Vagina (tissue), 2 donors: ENCODE measurements around the gene SCN8A. TPM values are rescaled to one million over a fixed set of nuclear protein-coding genes. Genes with fewer than 3 reads are reported as not detected.

Experiments used
- DNase-seq, 2 donors: peaks; one replicate each; pipeline ENCODE4 v3.0.0-alpha.2; 2017; ENCODE audit errors: extremely low spot score in 2 of 2
- H3K27ac ChIP-seq: fragments of 200-600 bp; sonication (generic); one replicate; pipeline ENCODE4 v1.5.1; 2019
- H3K27me3 ChIP-seq: fragments of 200-600 bp; sonication (generic); one replicate; pipeline ENCODE4 v1.5.1; 2019
- H3K36me3 ChIP-seq, 2 donors: fragments of 200-600 bp; sonication (generic); one replicate each; pipeline ENCODE4 v1.5.1; 2017 to 2019
- H3K4me1 ChIP-seq: fragments of 200-600 bp; sonication (generic); one replicate; pipeline ENCODE4 v1.5.1; 2019
- H3K4me3 ChIP-seq, 2 donors: fragments of 200-600 bp; sonication (generic); 1 replicate in 1 of 2; 2 replicates in 1 of 2; pipeline ENCODE4 v1.5.1; 2016 to 2019
- H3K9me3 ChIP-seq: fragments of 200-600 bp; sonication (generic); one replicate; pipeline ENCODE4 v1.5.1; 2019
- POLR2A ChIP-seq, 2 donors: fragments of 450-650 bp; IDR thresholded peaks; one replicate each; pipeline ENCODE4 v1.6.1; 2017; ENCODE audit warnings: antibody characterized with exemption in 2 of 2, mild to moderate bottlenecking in 2 of 2, moderate library complexity in 2 of 2
- POLR2AphosphoS5 ChIP-seq, 2 donors: sonication (generic); formaldehyde crosslinking; IDR thresholded peaks; one replicate each; pipeline ENCODE4 v1.9.0; 2017; ENCODE audit warnings: antibody characterized with exemption in 2 of 2, mild to moderate bottlenecking in 2 of 2, low read depth in 1 of 2; ENCODE audit not compliant: insufficient read depth in 1 of 2
- intact Hi-C: fragments of 100-400 bp; cut with DNase I; formaldehyde crosslinking; loops from one replicate; pipeline ENCODE4 v1.15.1; 2023
- total RNA-seq: library from RNA; depleted of rRNA; stranded (reverse); fragments of >200 nt; gene quantifications from one replicate; pipeline ENCODE4 v1.2.3, GENCODE V29; 2016
- TF ChIP-seq, protein P1 (sequence below), 3 experiments: fragments of 450-650 bp in 2 of 3; fragments of 200-600 bp in 1 of 3; sonication (generic) in 1 of 3; IDR thresholded peaks; one replicate each; pipeline ENCODE4 v1.5.1; 2017 to 2019; ENCODE audit warnings: antibody characterized with exemption in 3 of 3, mild to moderate bottlenecking in 2 of 3, moderate library complexity in 2 of 3

The SCN8A gene
- total RNA-seq, 1 donor from 2014 or later: 3.7 TPM

DNA sequence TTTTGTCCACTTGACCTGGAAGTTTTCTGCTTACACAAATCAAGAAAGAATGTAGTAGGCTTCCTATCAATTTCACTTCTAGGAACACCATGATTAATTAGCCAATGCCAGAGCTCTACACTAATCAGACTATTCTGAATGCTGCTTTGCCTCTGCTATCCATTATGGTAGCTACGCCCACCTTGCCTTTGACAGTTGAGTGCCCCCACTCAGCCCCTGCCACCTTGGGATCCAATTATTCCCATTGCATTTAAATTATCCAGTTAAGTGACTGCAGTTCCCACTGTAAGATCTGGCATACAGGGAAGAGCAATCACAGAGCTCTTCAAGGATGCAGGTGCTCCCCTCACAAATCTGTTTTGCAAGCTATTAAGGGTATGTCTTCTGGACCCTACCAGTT is 210.0 kb downstream of the SCN8A start:
- Histone ChIP-seq H3K4me1 (no peaks in the 10 kb centered on the region), H3K4me3 (no peak overlapping the region), H3K27ac (no peak overlapping the region), H3K36me3 (no peaks in the 10 kb centered on the region), H3K9me3 (no peaks in the 10 kb centered on the region), H3K27me3 (no peaks in the 10 kb centered on the region)
- intact Hi-C loops: no loop called here
- TF ChIP-seq POLR2A (IDR thresholded peaks at IDR 0.05) (no peak), POLR2AphosphoS5 (IDR thresholded peaks at IDR 0.05; ENCODE audit: insufficient read depth in 1 of 2, low read depth in 1 of 2) (no peak)
- TF ChIP-seq, protein P1, sequence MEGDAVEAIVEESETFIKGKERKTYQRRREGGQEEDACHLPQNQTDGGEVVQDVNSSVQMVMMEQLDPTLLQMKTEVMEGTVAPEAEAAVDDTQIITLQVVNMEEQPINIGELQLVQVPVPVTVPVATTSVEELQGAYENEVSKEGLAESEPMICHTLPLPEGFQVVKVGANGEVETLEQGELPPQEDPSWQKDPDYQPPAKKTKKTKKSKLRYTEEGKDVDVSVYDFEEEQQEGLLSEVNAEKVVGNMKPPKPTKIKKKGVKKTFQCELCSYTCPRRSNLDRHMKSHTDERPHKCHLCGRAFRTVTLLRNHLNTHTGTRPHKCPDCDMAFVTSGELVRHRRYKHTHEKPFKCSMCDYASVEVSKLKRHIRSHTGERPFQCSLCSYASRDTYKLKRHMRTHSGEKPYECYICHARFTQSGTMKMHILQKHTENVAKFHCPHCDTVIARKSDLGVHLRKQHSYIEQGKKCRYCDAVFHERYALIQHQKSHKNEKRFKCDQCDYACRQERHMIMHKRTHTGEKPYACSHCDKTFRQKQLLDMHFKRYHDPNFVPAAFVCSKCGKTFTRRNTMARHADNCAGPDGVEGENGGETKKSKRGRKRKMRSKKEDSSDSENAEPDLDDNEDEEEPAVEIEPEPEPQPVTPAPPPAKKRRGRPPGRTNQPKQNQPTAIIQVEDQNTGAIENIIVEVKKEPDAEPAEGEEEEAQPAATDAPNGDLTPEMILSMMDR (IDR thresholded peaks at IDR 0.05): no peak
- DNase-seq: no peak

DNA sequence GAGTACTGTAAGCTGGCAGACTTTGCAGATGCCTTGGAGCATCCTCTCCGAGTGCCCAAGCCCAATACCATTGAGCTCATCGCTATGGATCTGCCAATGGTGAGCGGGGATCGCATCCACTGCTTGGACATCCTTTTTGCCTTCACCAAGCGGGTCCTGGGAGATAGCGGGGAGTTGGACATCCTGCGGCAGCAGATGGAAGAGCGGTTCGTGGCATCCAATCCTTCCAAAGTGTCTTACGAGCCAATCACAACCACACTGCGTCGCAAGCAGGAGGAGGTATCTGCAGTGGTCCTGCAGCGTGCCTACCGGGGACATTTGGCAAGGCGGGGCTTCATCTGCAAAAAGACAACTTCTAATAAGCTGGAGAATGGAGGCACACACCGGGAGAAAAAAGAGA is 215.9 kb downstream of the SCN8A start:
- TF ChIP-seq POLR2AphosphoS5 (IDR thresholded peaks at IDR 0.05; ENCODE audit: insufficient read depth in 1 of 2, low read depth in 1 of 2) (no peak), POLR2A (IDR thresholded peaks at IDR 0.05) (no peak)
- TF ChIP-seq, protein P1 (IDR thresholded peaks at IDR 0.05): no peak
- Histone ChIP-seq H3K4me3 (no peak overlapping the region), H3K27ac (no peak overlapping the region), H3K4me1 (no peaks in the 10 kb centered on the region), H3K36me3 (no peaks in the 10 kb centered on the region), H3K9me3 (no peaks in the 10 kb centered on the region), H3K27me3 (no peaks in the 10 kb centered on the region)
- intact Hi-C loops: no loop called here
- DNase-seq: no peak

DNA sequence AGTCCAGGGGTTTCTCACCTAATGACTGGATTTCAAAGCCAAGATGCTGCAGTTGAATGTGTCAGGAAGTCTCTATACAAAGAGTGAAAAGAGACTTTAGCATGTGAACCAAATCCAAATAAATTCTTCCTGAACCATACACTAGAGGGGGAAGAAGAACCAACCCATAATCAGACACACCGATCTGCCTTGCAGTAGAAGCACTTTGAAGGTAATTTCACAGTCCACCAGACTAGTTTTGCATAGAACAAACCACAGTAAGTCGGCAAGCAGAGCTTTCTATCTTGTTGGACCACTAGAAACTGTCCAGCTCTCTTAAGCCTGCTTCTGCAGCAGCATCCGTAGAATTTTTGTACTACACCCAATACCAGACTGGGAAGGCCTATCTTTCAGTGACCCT is 218.2 kb downstream of the SCN8A start:
- no peaks in the 10 kb centered on the region for H3K27me3 ChIP-seq
- H3K27ac ChIP-seq: no peak overlapping the region
- H3K4me1 ChIP-seq: no peaks in the 10 kb centered on the region
- no peak for TF ChIP-seq POLR2AphosphoS5 (IDR thresholded peaks at IDR 0.05; ENCODE audit: insufficient read depth in 1 of 2, low read depth in 1 of 2)
- TF ChIP-seq, protein P1 (IDR thresholded peaks at IDR 0.05): no peak
- TF ChIP-seq POLR2A (IDR thresholded peaks at IDR 0.05): no peak
- no peak overlapping the region for H3K4me3 ChIP-seq
- no peaks in the 10 kb centered on the region for H3K9me3 ChIP-seq
- intact Hi-C loops: no loop called here
- H3K36me3 ChIP-seq: no peaks in the 10 kb centered on the region
- DNase-seq: no peak

DNA sequence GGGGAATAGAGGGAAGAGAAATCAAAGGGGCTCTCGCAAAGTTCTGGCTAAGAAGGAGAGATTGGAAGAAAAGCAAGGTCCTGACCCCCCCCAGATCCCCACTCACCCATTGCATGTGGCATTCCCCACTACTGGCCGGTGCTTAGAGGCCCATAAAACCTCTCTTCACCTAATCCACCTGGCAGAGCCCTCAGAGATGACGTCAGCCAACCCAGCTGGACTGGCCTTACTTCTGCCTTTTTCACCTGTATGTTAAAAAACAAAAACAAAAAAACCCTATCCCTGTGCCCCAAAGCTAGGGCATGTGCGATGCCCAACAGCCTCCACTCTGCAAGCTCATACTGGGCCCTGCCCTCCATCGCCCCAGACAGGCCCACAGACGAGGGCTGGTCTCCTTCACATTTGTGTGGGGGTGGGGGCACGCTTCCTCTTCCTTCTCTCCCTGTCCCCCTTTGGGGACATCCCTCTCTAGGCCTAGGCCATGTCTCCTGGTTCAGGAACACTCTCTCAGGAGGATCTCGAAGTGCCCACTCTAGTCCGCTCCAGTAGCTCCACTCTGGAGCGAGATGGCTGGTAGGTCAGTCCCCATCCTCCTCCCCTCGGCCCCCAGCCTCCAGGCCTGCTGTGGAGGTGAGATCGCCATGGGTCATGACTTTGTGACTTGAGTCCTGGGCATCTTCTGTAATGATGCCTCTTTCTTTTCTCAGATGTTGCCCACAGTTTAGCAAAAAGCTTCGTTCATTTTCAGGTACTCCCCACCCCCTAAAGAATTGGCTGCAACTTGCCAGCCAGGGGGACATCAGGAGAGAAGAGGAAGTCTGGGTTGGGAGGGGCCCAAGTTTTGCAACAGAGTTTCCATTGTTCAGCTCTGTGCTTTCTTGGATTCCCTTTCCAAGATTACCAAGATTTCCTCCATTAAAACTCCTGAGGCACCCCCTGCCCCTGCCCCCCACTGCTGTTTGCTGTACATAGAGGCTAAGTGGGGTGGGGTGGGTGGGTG is 220.5 kb downstream of the SCN8A start:
- H3K9me3 ChIP-seq: no peaks in the 10 kb centered on the region
- no peaks in the 10 kb centered on the region for H3K27me3 ChIP-seq
- H3K27ac ChIP-seq: no peak overlapping the region
- H3K4me3 ChIP-seq: no peak overlapping the region
- H3K36me3 ChIP-seq: no peaks in the 10 kb centered on the region
- H3K4me1 ChIP-seq: peaks cover 6% of the 10 kb centered on the region
- intact Hi-C loops: no loop called here
- TF ChIP-seq POLR2AphosphoS5 (IDR thresholded peaks at IDR 0.05; ENCODE audit: insufficient read depth in 1 of 2, low read depth in 1 of 2) (no peak), POLR2A (IDR thresholded peaks at IDR 0.05) (no peak)
- TF ChIP-seq, protein P1 (IDR thresholded peaks at IDR 0.05): no peak
- DNase-seq: no peak

DNA sequence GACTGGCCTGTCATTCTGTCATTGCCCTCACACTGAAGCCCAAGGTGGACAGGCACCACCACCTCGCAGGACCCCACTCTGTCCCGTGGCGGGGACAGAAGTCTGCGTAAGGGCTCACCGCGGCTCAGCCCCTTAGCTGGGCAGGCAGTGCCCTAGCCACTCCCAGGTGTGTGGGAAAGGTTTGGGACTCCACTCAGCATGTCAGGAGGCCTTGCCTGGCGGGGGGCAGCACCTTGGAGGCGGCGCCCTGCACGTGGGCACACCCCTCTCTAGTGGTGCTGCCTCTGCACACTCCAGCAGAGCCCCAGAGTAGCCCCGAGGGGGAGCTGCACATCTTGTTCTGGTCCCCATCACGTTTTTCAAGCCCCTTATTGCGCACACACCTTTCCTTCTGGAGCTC is 221.8 kb downstream of the SCN8A start:
- no peaks in the 10 kb centered on the region for H3K36me3 ChIP-seq
- TF ChIP-seq POLR2A (IDR thresholded peaks at IDR 0.05): no peak
- TF ChIP-seq, protein P1 (IDR thresholded peaks at IDR 0.05): no peak
- no peak for TF ChIP-seq POLR2AphosphoS5 (IDR thresholded peaks at IDR 0.05; ENCODE audit: insufficient read depth in 1 of 2, low read depth in 1 of 2)
- no peak overlapping the region for H3K27ac ChIP-seq
- H3K27me3 ChIP-seq: no peaks in the 10 kb centered on the region
- H3K4me1 ChIP-seq: peaks cover 6% of the 10 kb centered on the region
- intact Hi-C loops: no loop called here
- no peak for DNase-seq
- H3K4me3 ChIP-seq: no peak overlapping the region
- no peaks in the 10 kb centered on the region for H3K9me3 ChIP-seq
